Stimulated activated naive CD8-positive, alpha-beta T cell treated with anti-CD3 and anti-CD28 coated beads, Interleukin-15, amount 100 ng/mL, for 72 hours (primary cell): ENCODE results near the gene SRBD1.
A peak's percentile ranks its signal among the peaks of the same experiment; 100 is the strongest.

Source experiments
- ATAC-seq: fragments of 150-1000 bp; cut with Tn5 transposase; 2 replicates; pipeline ENCODE4 v1.10.0; 2021; ENCODE audit warnings: mild to moderate bottlenecking, moderate library complexity
- DNase-seq, 2 donors: peaks; one replicate each; pipeline ENCODE4 v3.0.0; 2021 to 2022
- H3K27ac Mint-ChIP-seq, 2 donors: one replicate each; pipeline ENCODE4 v1.8.0; 2022; ENCODE audit warnings: mild to moderate bottlenecking in 2 of 2, mixed read lengths in 2 of 2, moderate library complexity in 2 of 2
- H3K27me3 Mint-ChIP-seq: one replicate; pipeline ENCODE4 v1.8.0; 2022; ENCODE audit warnings: mixed read lengths
- H3K4me1 Mint-ChIP-seq: one replicate; pipeline ENCODE4 v1.8.0; 2022; ENCODE audit warnings: mild to moderate bottlenecking, mixed read lengths
- H3K4me3 Mint-ChIP-seq, 2 donors: one replicate each; pipeline ENCODE4 v1.8.0; 2022; ENCODE audit warnings: mild to moderate bottlenecking in 2 of 2, mixed read lengths in 2 of 2, moderate library complexity in 1 of 2
- H3K9me3 Mint-ChIP-seq, 2 donors: one replicate each; pipeline ENCODE4 v1.8.0; 2022; ENCODE audit warnings: mixed read lengths in 2 of 2

SRBD1 gene

DNA sequence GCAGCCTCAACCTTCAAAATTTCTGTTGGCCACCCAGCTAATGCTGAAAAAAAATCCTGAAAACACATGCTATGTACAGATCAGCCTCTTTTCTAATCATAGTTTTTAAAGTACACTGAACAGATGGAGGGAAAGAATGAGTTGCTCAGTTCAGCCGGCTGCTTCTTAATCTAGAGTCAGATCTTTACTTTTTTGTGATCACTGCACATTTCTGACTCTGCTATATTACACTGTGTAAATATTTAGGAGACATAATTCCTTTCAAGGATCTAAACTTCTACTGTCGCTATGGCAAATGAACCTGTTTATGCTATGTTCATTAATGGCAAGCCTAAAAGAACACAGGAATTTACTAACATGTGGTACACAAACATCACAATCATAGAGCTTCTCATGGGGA, 114.2 kb downstream of the SRBD1 start:
- H3K4me1 Mint-ChIP-seq = peaks cover 48% of the 10 kb centered on the region
- peak overlapping the region in 1 of 2 donors; percentile 21 for H3K4me3 Mint-ChIP-seq
- peaks cover 0 to 14% of the 10 kb centered on the region in 2 donors for H3K9me3 Mint-ChIP-seq
- DNase-seq (no peak), ATAC-seq (peak; percentile 37)
- peak overlapping the region in 1 of 2 donors; percentile 72 for H3K27ac Mint-ChIP-seq
- H3K27me3 Mint-ChIP-seq = no peaks in the 10 kb centered on the region

DNA sequence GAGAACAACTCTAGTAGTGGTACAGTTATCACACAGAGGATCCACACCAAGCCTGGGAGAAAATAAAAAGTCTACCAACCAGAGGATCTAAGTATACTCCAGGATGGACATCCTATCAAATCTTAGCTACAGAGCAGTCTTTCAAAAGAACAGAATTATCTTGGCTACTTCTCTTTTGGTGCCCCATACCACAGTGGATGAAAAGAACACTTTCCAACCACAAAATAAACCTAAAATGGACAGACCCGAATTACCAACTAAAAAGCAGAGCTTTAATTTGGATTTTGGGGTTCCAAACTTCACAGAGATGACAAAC, 116.1 kb downstream of the SRBD1 start:
- Mint-ChIP-seq H3K27ac (no peak overlapping the region), H3K9me3 (peaks cover 0 to 2% of the 10 kb centered on the region in 2 donors), H3K27me3 (no peaks in the 10 kb centered on the region), H3K4me3 (no peak overlapping the region), H3K4me1 (peaks cover 45% of the 10 kb centered on the region)
- DNase-seq (no peak), ATAC-seq (no peak)

GRCh38 chr2:45494275-45494977, 116.6 kb downstream of the SRBD1 start:
- Mint-ChIP-seq H3K4me1 (peaks cover 40% of the 10 kb centered on the region), H3K27me3 (no peaks in the 10 kb centered on the region), H3K9me3 (no peaks in the 10 kb centered on the region), H3K27ac (no peak overlapping the region), H3K4me3 (no peak overlapping the region)
- DNase-seq (no peak), ATAC-seq (no peak)

GRCh38 chr2:45484965-45485364, 126.1 kb downstream of the SRBD1 start:
- Mint-ChIP-seq H3K9me3 (no peaks in the 10 kb centered on the region), H3K27ac (no peak overlapping the region), H3K27me3 (no peaks in the 10 kb centered on the region), H3K4me3 (no peak overlapping the region), H3K4me1 (no peaks in the 10 kb centered on the region)
- ATAC-seq (no peak), DNase-seq (no peak)

- Mint-ChIP-seq H3K27me3 (no peaks in the 10 kb centered on the region), H3K4me3 (no peak overlapping the region), H3K4me1 (no peaks in the 10 kb centered on the region), H3K27ac (no peak overlapping the region), H3K9me3 (no peaks in the 10 kb centered on the region)
- no peak for ATAC-seq
- DNase-seq = no peak
Measured at GRCh38 chr2:45483997-45484396, 127.1 kb downstream of the SRBD1 start.

- Mint-ChIP-seq H3K9me3 (no peaks in the 10 kb centered on the region), H3K4me3 (no peak overlapping the region), H3K27me3 (no peaks in the 10 kb centered on the region), H3K27ac (no peak overlapping the region), H3K4me1 (no peaks in the 10 kb centered on the region)
- DNase-seq = no peak
- ATAC-seq = no peak
Measured at GRCh38 chr2:45477546-45477945, 133.5 kb downstream of the SRBD1 start.

DNA sequence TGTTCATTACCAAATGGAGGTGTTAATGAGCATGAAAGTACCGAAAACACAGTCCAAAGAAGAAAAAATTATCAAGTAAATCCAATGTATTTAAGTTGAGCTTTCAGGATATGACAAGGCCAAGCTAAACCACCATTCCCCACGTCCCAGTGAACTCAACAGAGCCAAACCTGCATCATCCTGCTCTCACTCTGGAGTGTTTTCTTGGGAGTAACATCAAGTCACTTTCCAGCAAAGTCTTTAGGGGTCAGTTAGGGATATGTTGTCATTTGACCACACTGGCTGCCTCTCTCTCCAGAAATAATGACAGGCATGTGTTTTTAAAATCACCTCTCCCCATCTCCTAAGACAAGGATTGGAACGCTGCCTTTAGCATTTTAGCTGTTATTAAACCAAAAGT, 140.5 kb downstream of the SRBD1 start:
- no peak overlapping the region for H3K27ac Mint-ChIP-seq

DNA sequence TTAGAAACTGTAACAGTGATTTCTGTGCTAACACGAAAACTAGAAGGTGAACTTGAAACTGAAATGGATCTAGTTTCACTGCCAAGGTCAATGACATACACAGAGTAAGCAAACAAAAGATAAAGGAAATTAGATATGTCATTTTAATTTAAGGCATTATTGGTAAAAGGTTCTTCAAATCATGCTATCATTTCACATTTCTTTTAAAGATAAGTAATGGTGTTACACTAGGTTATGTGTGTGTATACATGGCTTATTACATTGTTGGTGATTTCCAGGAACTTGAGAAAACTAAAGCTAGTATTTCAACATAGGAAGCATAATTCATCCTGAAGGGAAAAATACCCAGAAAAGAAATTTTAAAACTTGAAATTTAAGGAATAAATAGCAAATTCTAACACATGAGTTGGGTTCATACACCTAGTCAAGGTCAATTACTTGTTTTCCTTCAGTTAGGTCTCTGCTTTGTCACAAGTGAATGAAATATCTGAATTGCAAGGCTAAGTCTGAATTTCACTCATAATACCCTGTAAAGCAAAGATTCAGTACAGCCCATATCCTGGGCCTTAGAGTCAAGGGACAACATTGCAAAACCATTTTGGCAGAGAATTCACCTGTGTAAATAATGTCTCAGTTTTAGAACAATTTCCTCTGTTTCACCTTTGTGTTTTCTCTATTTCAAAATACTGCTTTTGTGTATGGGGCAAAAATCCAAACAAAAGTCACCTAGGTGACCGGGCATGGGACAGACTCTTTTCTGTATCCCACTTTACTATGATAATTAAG, 141.6 kb downstream of the SRBD1 start:
- H3K9me3 Mint-ChIP-seq = no peaks in the 10 kb centered on the region
- no peak overlapping the region for H3K27ac Mint-ChIP-seq
- H3K4me3 Mint-ChIP-seq = no peak overlapping the region
- ATAC-seq (no peak), DNase-seq (no peak)
- H3K4me1 Mint-ChIP-seq = peaks cover 4% of the 10 kb centered on the region
- no peaks in the 10 kb centered on the region for H3K27me3 Mint-ChIP-seq

More for the DNA sequence above, 140.5 kb downstream of the SRBD1 start:
- H3K4me1 Mint-ChIP-seq = peaks cover 4% of the 10 kb centered on the region
- no peak for ATAC-seq
- no peaks in the 10 kb centered on the region for H3K27me3 Mint-ChIP-seq
- no peaks in the 10 kb centered on the region for H3K9me3 Mint-ChIP-seq
- no peak overlapping the region for H3K4me3 Mint-ChIP-seq
- no peak for DNase-seq

- Mint-ChIP-seq H3K9me3 (no peaks in the 10 kb centered on the region), H3K4me3 (no peak overlapping the region), H3K27ac (no peak overlapping the region)
Measured at GRCh38 chr2:45468279-45468678, 142.8 kb downstream of the SRBD1 start.

DNA sequence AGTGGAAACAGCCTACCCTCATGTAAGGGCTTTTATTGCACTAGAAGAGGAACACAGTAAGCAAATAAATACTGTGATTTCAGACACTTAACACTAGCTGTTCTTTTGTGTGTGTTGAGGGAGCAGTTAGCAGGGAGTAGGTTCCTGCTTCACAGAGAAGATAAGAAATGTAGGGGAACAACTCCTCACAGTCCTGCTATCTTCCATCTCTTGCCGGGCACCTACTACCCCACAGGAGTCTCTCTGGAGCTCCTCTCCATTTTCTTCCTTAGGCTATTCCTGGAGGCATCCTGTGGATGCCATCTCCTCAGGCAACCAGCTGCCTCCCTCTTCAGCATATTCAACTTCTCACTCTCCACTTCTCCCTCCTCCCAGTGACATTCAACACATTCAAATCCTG, 145.0 kb downstream of the SRBD1 start:
- Mint-ChIP-seq H3K9me3 (no peaks in the 10 kb centered on the region), H3K4me1 (peaks cover 4% of the 10 kb centered on the region), H3K27me3 (no peaks in the 10 kb centered on the region), H3K27ac (no peak overlapping the region), H3K4me3 (no peak overlapping the region)
- no peak for ATAC-seq
- DNase-seq = no peak

More at GRCh38 chr2:45468279-45468678, 142.8 kb downstream of the SRBD1 start:
- Mint-ChIP-seq H3K4me1 (peaks cover 4% of the 10 kb centered on the region), H3K27me3 (no peaks in the 10 kb centered on the region)
- ATAC-seq (no peak), DNase-seq (no peak)

- no peaks in the 10 kb centered on the region for H3K27me3 Mint-ChIP-seq
- DNase-seq (no peak), ATAC-seq (no peak)
- H3K9me3 Mint-ChIP-seq = no peaks in the 10 kb centered on the region
- no peak overlapping the region for H3K27ac Mint-ChIP-seq
- no peaks in the 10 kb centered on the region for H3K4me1 Mint-ChIP-seq
- H3K4me3 Mint-ChIP-seq = no peak overlapping the region
Measured at GRCh38 chr2:45460825-45461224, 150.2 kb downstream of the SRBD1 start.

GRCh38 chr2:45459860-45460259, 151.2 kb downstream of the SRBD1 start:
- Mint-ChIP-seq H3K4me1 (no peaks in the 10 kb centered on the region), H3K9me3 (no peaks in the 10 kb centered on the region), H3K4me3 (no peak overlapping the region), H3K27me3 (no peaks in the 10 kb centered on the region), H3K27ac (no peak overlapping the region)
- DNase-seq (no peak), ATAC-seq (no peak)

- no peaks in the 10 kb centered on the region for H3K27me3 Mint-ChIP-seq
- no peaks in the 10 kb centered on the region for H3K4me1 Mint-ChIP-seq
- no peak overlapping the region for H3K27ac Mint-ChIP-seq
- no peak overlapping the region for H3K4me3 Mint-ChIP-seq
- H3K9me3 Mint-ChIP-seq = no peaks in the 10 kb centered on the region
- ATAC-seq (no peak), DNase-seq (no peak)
Measured at GRCh38 chr2:45458909-45459563, 152.0 kb downstream of the SRBD1 start.

GRCh38 chr2:45457211-45457945, 153.7 kb downstream of the SRBD1 start:
- Mint-ChIP-seq H3K9me3 (no peaks in the 10 kb centered on the region), H3K27me3 (no peaks in the 10 kb centered on the region), H3K27ac (no peak overlapping the region), H3K4me3 (no peak overlapping the region), H3K4me1 (no peaks in the 10 kb centered on the region)
- ATAC-seq (no peak), DNase-seq (no peak)

DNA sequence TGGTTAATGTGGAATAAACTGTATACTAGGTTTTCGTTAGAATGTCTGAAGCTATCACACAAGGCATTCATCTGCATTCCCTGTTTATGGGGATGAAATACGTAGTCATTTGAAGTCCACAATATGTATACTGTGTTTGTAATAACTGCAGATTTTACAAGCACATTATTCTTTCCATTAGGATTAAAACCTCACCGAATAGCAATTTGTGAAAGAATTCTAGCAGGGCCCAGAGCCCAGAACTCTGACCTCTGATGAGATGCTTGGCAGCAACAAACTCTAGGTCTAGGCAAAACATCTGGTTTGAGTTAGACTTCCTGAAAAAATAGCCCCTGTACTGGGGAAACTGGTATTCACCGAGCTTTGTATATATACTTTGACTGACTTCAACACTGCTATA, 158.2 kb downstream of the SRBD1 start:
- ATAC-seq (no peak), DNase-seq (no peak)
- Mint-ChIP-seq H3K27ac (peak overlapping the region in 1 of 2 donors; percentile 13), H3K4me1 (no peaks in the 10 kb centered on the region), H3K27me3 (no peaks in the 10 kb centered on the region), H3K4me3 (no peak overlapping the region), H3K9me3 (no peaks in the 10 kb centered on the region)

DNA sequence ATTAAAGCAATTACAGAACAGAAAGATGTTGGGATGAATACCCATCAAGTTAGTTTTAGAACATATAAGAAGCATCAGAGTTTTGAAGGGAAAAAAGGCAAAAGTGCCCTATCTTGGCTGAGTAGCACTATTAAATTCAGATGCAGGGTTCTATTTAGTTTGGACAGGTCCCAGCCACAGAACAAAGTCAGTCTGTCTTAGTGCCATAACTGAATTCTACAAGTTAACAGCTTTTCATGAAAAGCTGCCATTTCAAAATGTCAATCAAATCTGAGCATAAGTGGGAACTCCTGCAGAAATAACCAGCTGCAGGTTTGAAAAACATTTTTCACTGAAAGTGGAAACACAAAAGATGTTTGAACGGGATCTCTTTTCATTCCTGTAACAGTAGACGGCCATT, 160.4 kb downstream of the SRBD1 start:
- Mint-ChIP-seq H3K27ac (no peak overlapping the region), H3K4me1 (no peaks in the 10 kb centered on the region), H3K9me3 (no peaks in the 10 kb centered on the region), H3K4me3 (no peak overlapping the region), H3K27me3 (no peaks in the 10 kb centered on the region)
- no peak for ATAC-seq
- DNase-seq = no peak
